Ascending aorta (tissue), 2 donors: ENCODE measurements around the gene EYA4. TPM values are rescaled to one million over a fixed set of nuclear protein-coding genes. Genes with fewer than 3 reads are reported as not detected.

Source experiments
- DNase-seq, 2 donors: peaks; one replicate each; pipeline ENCODE4 v3.0.0-alpha.2; 2019; ENCODE audit warnings: low spot score in 2 of 2
- H3K27ac ChIP-seq, 2 donors: fragments of 200-600 bp; sonication (generic); one replicate each; pipeline ENCODE4 v1.5.1; 2016 to 2017; ENCODE audit warnings: mild to moderate bottlenecking in 1 of 2
- H3K27me3 ChIP-seq: fragments of 200-600 bp; sonication (generic); one replicate; pipeline ENCODE4 v1.5.1; 2017
- H3K36me3 ChIP-seq, 2 donors: fragments of 200-600 bp; sonication (generic); one replicate each; pipeline ENCODE4 v1.5.1; 2016
- H3K4me1 ChIP-seq, 2 donors: fragments of 200-600 bp; sonication (generic); one replicate each; pipeline ENCODE4 v1.5.1; 2016 to 2017; ENCODE audit warnings: mild to moderate bottlenecking in 1 of 2
- H3K4me3 ChIP-seq, 2 donors: fragments of 200-600 bp; sonication (generic); one replicate each; pipeline ENCODE4 v1.5.1; 2016 to 2017; ENCODE audit warnings: mild to moderate bottlenecking in 1 of 2
- H3K9me3 ChIP-seq, 2 donors: fragments of 200-600 bp; sonication (generic); one replicate each; pipeline ENCODE4 v1.5.1; 2016
- CTCF ChIP-seq, 3 experiments: fragments of 200-600 bp in 2 of 3; fragments of 450-650 bp in 1 of 3; sonication (generic) in 2 of 3; IDR thresholded peaks; one replicate each; pipeline ENCODE4 v1.5.1; 2016 to 2019; ENCODE audit warnings: antibody characterized with exemption in 3 of 3, mild to moderate bottlenecking in 1 of 3, moderate library complexity in 1 of 3
- intact Hi-C: fragments of 100-400 bp; cut with DNase I; formaldehyde crosslinking; loops from one replicate; pipeline ENCODE4 v1.15.1; 2023
- total RNA-seq: library from RNA; depleted of rRNA; stranded (reverse); fragments of >200 nt; gene quantifications from one replicate; pipeline ENCODE4 v1.1.0, GENCODE V29; 2016

The EYA4 gene
- total RNA-seq = 6.2 TPM

- H3K4me3 ChIP-seq = peak within 1 kb of the TSS; percentile 37 to 58
- no peak for DNase-seq
- H3K4me1 ChIP-seq = peaks cover 0 to 11% of the 10 kb centered on the region in 2 donors
- intact Hi-C loops = loop anchor here (5.0 kb wide), 1 partner anchor 271 kb away; no protein-coding TSS in a partner anchor
- no peaks in the 10 kb centered on the region for H3K9me3 ChIP-seq
- no peaks in the 10 kb centered on the region for H3K27me3 ChIP-seq
- no peak within 1 kb of the TSS for H3K27ac ChIP-seq
- no peaks in the 10 kb centered on the region for H3K36me3 ChIP-seq
- TF ChIP-seq CTCF (IDR thresholded peaks at IDR 0.05) = no peak
Measured at GRCh38 chr6:133241086-133241900, at the start of gene EYA4. EYA4 (plus strand) TSS chr6:133241357; CDS start chr6:133274781, 33,424 bp downstream.

GRCh38 chr6:133193396-133193795 lies 47.8 kb upstream of the EYA4 start:
- H3K27me3 ChIP-seq = no peaks in the 10 kb centered on the region
- no peaks in the 10 kb centered on the region for H3K9me3 ChIP-seq
- H3K4me1 ChIP-seq = no peaks in the 10 kb centered on the region
- H3K27ac ChIP-seq = no peak overlapping the region
- no peak overlapping the region for H3K4me3 ChIP-seq
- intact Hi-C loops = no loop called here
- no peak for DNase-seq
- TF ChIP-seq CTCF (IDR thresholded peaks at IDR 0.05) = no peak
- H3K36me3 ChIP-seq = no peaks in the 10 kb centered on the region

GRCh38 chr6:133198725-133199124 lies 42.4 kb upstream of the EYA4 start:
- H3K4me3 ChIP-seq = no peak overlapping the region
- TF ChIP-seq CTCF (IDR thresholded peaks at IDR 0.05) = no peak
- no peaks in the 10 kb centered on the region for H3K9me3 ChIP-seq
- H3K4me1 ChIP-seq = no peaks in the 10 kb centered on the region
- no peaks in the 10 kb centered on the region for H3K36me3 ChIP-seq
- DNase-seq = no peak
- no peaks in the 10 kb centered on the region for H3K27me3 ChIP-seq
- no peak overlapping the region for H3K27ac ChIP-seq
- intact Hi-C loops = no loop called here

- intact Hi-C loops = no loop called here
- Histone ChIP-seq H3K4me1 (no peaks in the 10 kb centered on the region), H3K27ac (no peak overlapping the region), H3K27me3 (no peaks in the 10 kb centered on the region), H3K9me3 (no peaks in the 10 kb centered on the region), H3K4me3 (no peak overlapping the region), H3K36me3 (no peaks in the 10 kb centered on the region)
- no peak for DNase-seq
- no peak for TF ChIP-seq CTCF (IDR thresholded peaks at IDR 0.05)
Measured at GRCh38 chr6:133201231-133201630, 39.9 kb upstream of the EYA4 start.

- Histone ChIP-seq H3K4me3 (no peak overlapping the region), H3K36me3 (no peaks in the 10 kb centered on the region), H3K9me3 (no peaks in the 10 kb centered on the region), H3K4me1 (no peaks in the 10 kb centered on the region), H3K27ac (no peak overlapping the region), H3K27me3 (no peaks in the 10 kb centered on the region)
- no peak for TF ChIP-seq CTCF (IDR thresholded peaks at IDR 0.05)
- intact Hi-C loops = no loop called here
- DNase-seq = no peak
Measured at GRCh38 chr6:133202610-133203343, 38.4 kb upstream of the EYA4 start.
